Measurements from ENCODE around the gene GATA3. TPM values are rescaled to one million over a fixed set of nuclear protein-coding genes. Genes with fewer than 3 reads are reported as not detected.
A peak's percentile ranks its signal among the peaks of the same experiment; 100 is the strongest.

GATA3 gene
- total and polyA plus RNA-seq, 12 donors: 1.1 to 3.2 (median 1.4) TPM

- no peak for DNase-seq
- 54 to 62% methylated on average over 43 to 45 of the region's 45 CpGs for WGBS, 2 donors
- no peak for TF ChIP-seq CTCF (IDR thresholded peaks at IDR 0.05)
- Histone ChIP-seq H3K36me3 (peaks cover 0 to 4% (median 0%) of the 10 kb centered on the region in 9 donors), H3K9me3 (no peaks in the 10 kb centered on the region), H3K27ac (peak overlapping the region in 7 of 10 donors; percentile 3 to 89 (median 80)), H3K4me1 (peaks cover 0 to 66% (median 29%) of the 10 kb centered on the region in 9 donors), H3K27me3 (peaks cover 0 to 98% (median 86%) of the 10 kb centered on the region in 7 donors), H3K4me3 (peak overlapping the region in 3 of 10 donors; percentile 15 to 61 (median 28))
- ATAC-seq: no peak
- intact Hi-C loops (cut with DNase I): loop anchor here in 6 of 10 donors (10.0 kb wide), 6 partner anchors 184 to 416 kb away; no protein-coding TSS in a partner anchor
Measured at GRCh38 chr10:8058274-8059111, 4.0 kb downstream of the GATA3 start.

- ATAC-seq: no peak
- intact Hi-C loops (cut with DNase I): loop anchor here in 6 of 10 donors (10.0 kb wide), 6 partner anchors 185 to 415 kb away; no protein-coding TSS in a partner anchor
- TF ChIP-seq CTCF (IDR thresholded peaks at IDR 0.05): no peak
- 42 to 44% methylated on average over 16 of the region's 16 CpGs for WGBS, 2 donors
- Histone ChIP-seq H3K9me3 (no peaks in the 10 kb centered on the region), H3K36me3 (peaks cover 0 to 9% (median 0%) of the 10 kb centered on the region in 9 donors), H3K4me1 (peaks cover 0 to 63% (median 27%) of the 10 kb centered on the region in 9 donors), H3K4me3 (peak overlapping the region in 3 of 10 donors; percentile 15 to 28 (median 15)), H3K27me3 (peaks cover 0 to 98% (median 85%) of the 10 kb centered on the region in 7 donors), H3K27ac (peak overlapping the region in 3 of 10 donors; percentile 14 to 74 (median 39))
- DNase-seq: no peak
Measured at GRCh38 chr10:8059191-8059936, 4.9 kb downstream of the GATA3 start.

GRCh38 chr10:8060010-8060703 is 5.7 kb downstream of the GATA3 start:
- Histone ChIP-seq H3K9me3 (no peaks in the 10 kb centered on the region), H3K4me3 (peak overlapping the region in 1 of 10 donors; percentile 15), H3K4me1 (peaks cover 0 to 64% (median 34%) of the 10 kb centered on the region in 9 donors), H3K36me3 (peaks cover 0 to 12% (median 0%) of the 10 kb centered on the region in 9 donors), H3K27ac (peak overlapping the region in 1 of 10 donors; percentile 74), H3K27me3 (peaks cover 0 to 98% (median 83%) of the 10 kb centered on the region in 7 donors)
- intact Hi-C loops (cut with DNase I): loop anchor here in 1 of 10 donors (10.0 kb wide), 1 partner anchor 315 kb away; no protein-coding TSS in a partner anchor
- WGBS, 2 donors: 24 to 34% methylated on average over 15 of the region's 15 CpGs
- ATAC-seq: peak in 1 of 8 donors; percentile 34
- DNase-seq: no peak
- TF ChIP-seq CTCF (IDR thresholded peaks at IDR 0.05): no peak
